ENCODE data around the gene KEL. TPM values are rescaled to one million over a fixed set of nuclear protein-coding genes. Genes with fewer than 3 reads are reported as not detected.

KEL gene
- total and polyA plus RNA-seq, 2 donors (not counting 3 experiments of a cell fraction or from before 2014, with no cell fraction given) = 0.30 to 1.2 TPM

- H3K79me2 ChIP-seq (ENCODE audit: control insufficient read depth, insufficient read depth, low read length) = no peaks in the 10 kb centered on the region
- BruUV-seq (replicated peaks) = no TSS peak
- H3K4me3 ChIP-seq (replicated peaks in 1 of 3; ENCODE audit: insufficient read depth in 1 of 3, low read depth in 1 of 3, low read length in 3 of 3) = no peak overlapping the region
- no peak overlapping the region for H3K4me2 ChIP-seq (ENCODE audit: insufficient read depth, low read length)
- no peak for DNase-seq (ENCODE audit: low read depth, low spot score)
- no peak overlapping the region for H2AFZ ChIP-seq (ENCODE audit: low read depth, low read length)
- ChIA-PET POLR2A (no interaction called here), CTCF (no interaction called here)
- no peak overlapping the region for H3K9ac ChIP-seq (replicated peaks; ENCODE audit: extremely low read depth, insufficient read depth, low read length)
- no peaks in the 10 kb centered on the region for H3K27me3 ChIP-seq (ENCODE audit: control insufficient read depth in 2 of 2, insufficient read depth in 2 of 2, low read length in 2 of 2)
- H3K36me3 ChIP-seq (ENCODE audit: control insufficient read depth in 2 of 2, extremely low read depth in 1 of 2, insufficient read depth in 2 of 2, low read length in 2 of 2) = no peaks in the 10 kb centered on the region
- intact Hi-C loops (cut with micrococcal nuclease) (no loop called here), dilution Hi-C loops (cut with MboI; ENCODE audit: extremely low pct_ligation_motif_present, low sequenced_read_pairs) (no loop called here)
- TF ChIP-seq EZH2 (IDR thresholded peaks at IDR 0.05; ENCODE audit: borderline replicate concordance, low read depth, low read length, severe bottlenecking) (no peak), POLR2AphosphoS5 (IDR thresholded peaks at IDR 0.05; ENCODE audit: insufficient read depth, low read depth, low read length) (no peak), MAX (IDR thresholded peaks at IDR 0.05; ENCODE audit: insufficient read depth, insufficient read length) (no peak), POLR2A (IDR thresholded peaks at IDR 0.05; ENCODE audit: low read depth, low read length) (no peak), GATA2 (IDR thresholded peaks at IDR 0.05; ENCODE audit: insufficient read depth, insufficient read length, low read depth, low read length) (no peak), CTCF (IDR thresholded peaks at IDR 0.05; ENCODE audit: extremely low read depth in 1 of 2, insufficient read depth in 1 of 2, low read depth in 1 of 2, low read length in 2 of 2) (no peak), MYC (IDR thresholded peaks at IDR 0.05; ENCODE audit: low read depth, low read length) (no peak), JUN (IDR thresholded peaks at IDR 0.05; ENCODE audit: borderline replicate concordance, insufficient read depth, insufficient read length, low read depth) (no peak), FOS (IDR thresholded peaks at IDR 0.05; ENCODE audit: borderline replicate concordance, insufficient read depth, low read length) (no peak)
- H3K27ac ChIP-seq (ENCODE audit: insufficient read depth, low read depth, low read length) = no peak overlapping the region
- H4K20me1 ChIP-seq (replicated peaks; ENCODE audit: control insufficient read depth, extremely low read depth, insufficient read depth, low read length) = no peaks in the 10 kb centered on the region
- no peaks in the 10 kb centered on the region for H3K9me1 ChIP-seq (replicated peaks; ENCODE audit: control insufficient read depth, extremely low read depth, insufficient read depth, low read length)
- H3K4me1 ChIP-seq (ENCODE audit: control insufficient read depth, extremely low read depth, insufficient read depth, low read length) = no peaks in the 10 kb centered on the region
- H3K9me3 ChIP-seq (replicated peaks; ENCODE audit: control insufficient read depth, insufficient read depth, low read length) = no peaks in the 10 kb centered on the region
- FAIRE-seq = no peak
Measured at GRCh38 chr7:142962991-142963390, 828 bp upstream of the KEL start.
